ENCODE data around the gene SUSD1. TPM values are rescaled to one million over a fixed set of nuclear protein-coding genes. Genes with fewer than 3 reads are reported as not detected.
A peak's percentile ranks its signal among the peaks of the same experiment; 100 is the strongest.

SUSD1 gene
- total RNA-seq, 1 experiment from 2014 or later, result 5.5 TPM

DNA sequence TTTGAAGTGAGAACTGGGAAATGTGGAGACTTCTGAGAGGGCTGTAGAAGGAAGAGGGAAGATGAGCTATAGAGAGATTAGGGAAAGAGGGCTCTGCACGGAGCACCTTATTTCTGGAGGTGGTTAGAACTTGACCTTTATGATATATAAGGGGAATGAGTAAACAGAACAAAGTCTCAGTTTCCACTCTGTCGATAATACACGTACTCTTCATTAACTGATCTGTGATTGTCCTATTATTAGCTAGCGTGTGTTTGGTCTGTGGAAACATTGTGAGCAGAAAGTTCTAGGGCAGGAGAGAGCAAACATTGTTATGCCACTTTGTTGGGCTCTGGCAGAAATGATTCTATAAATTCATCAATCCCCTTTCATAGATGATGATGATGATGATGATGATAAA lies 159.9 kb downstream of the SUSD1 start:
- DNase-seq (ENCODE audit: low read depth), result no peak

DNA sequence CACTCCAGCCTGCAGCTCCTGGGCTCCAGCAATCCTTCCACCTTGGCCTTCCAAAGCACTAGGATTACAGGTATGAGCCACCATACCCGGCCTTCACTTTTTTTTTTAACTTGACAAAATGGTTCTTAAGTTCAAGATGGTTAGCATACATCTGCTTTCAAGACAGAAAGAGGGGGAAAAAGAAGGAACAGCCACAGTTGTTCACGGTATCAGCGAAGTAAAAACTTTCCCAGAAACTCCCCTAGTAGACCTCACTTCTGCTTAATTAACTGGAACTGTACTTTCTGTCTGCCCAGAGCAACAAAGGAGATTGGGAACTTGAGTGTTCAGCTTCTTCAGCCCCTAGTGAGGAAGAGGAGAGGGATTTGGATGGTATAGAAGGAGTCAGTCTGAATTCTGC lies 161.8 kb downstream of the SUSD1 start:
- DNase-seq (ENCODE audit: low read depth), result no peak

DNA sequence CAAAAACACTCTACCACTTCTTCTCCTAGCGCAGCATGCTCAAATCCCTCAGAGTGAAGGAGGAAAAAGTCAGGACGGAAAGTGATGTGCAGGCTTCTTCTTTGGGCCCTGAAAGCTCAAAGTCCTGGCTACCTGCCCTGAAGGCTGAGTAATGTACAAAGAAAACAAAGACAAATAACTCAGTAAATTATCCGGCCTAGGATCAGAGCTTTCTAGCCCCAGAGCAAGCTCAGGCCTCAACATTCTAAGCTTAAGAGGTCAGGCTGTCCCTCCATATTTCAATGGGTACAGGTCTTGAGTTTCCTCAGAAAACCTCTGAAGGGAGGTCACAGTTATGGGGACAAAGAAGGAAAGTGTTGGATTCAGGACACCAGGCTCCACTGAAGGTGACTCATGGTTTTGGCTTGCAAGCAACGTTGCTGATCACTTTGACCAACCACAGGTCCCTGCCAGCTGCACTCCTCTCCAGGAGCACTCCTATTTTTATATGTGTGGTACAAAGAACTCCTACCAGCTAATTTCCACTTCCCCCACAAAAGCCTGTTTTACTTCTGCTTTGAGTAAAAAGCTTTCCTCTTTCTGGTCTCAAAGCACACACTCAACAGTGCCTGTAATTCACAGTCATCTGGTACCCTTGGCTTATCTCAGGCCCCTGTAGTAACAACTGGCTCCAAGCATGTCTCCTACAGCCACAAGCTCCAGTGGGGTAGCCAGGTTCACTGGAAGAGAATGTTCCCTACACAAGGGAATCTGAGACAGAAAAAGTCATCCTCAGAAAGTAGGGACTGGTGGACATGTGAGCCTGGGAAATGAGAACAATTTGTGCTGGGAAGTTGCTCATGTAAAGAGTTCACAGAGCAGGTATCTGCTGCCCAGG lies 162.8 kb downstream of the SUSD1 start:
- DNase-seq (ENCODE audit: low read depth), result peak; percentile 98

DNA sequence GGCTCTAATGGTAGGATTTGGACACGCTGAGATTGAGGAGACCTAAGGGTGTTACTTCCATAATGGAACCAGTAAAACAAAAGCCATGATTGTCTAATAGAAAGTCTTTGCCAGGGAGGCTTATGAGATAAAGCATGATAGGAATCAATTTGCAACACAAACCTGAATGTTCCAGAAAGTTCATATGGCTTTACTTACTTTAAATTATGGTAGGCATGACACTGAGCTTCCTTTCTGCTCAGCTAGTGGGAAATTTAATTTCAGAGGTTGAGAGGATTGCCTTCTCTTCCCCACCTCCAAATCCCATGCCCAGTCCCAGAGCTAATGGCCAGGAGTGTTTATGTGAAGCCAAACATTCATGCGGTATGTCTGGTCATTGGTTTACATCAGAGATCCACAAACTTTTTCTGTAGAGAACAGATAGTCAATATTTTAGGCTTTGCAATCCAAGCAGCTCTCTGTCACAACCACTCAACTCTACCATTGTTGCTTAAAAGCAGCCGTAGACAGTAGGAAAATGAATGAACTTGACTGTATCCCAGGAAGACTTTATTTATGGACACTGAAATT lies 164.0 kb downstream of the SUSD1 start:
- DNase-seq (ENCODE audit: low read depth), result no peak

DNA sequence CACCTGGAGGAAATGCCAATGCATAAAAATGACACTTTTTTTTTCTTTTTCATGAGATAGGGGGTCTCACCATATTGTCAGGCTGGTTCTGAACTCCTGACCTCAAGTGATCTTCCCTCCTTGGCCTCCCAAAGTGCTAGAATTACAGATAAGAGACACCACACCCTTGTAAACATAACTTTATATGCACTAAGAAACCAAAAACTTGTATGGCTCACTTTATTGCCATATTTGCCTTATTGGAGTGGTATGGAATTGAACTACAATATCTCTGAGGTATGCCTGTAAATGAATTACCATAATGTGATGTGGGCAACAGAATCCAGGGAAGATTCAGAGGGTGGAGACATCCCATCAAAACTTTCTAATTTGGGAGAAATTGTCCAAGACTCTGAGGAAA lies 164.6 kb downstream of the SUSD1 start:
- no peak for DNase-seq (ENCODE audit: low read depth)

DNA sequence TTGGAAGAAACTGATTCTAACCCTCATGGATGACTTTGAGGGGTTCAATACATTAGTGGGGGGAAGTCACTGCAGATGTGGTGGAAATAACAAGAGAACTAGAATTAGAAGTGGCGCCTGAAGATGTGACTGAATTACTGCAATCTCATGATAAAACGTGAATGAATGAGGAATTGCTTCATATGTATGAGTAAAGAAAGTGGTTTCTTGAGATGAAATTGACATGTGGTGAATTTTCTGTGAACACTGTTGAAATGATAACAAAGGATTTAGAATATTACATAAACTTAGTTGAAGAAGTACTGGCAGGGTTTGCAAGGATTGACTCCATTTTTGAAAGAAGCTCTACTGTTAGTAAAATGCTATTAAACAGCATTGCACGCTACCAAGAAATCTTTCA lies 165.4 kb downstream of the SUSD1 start:
- DNase-seq (ENCODE audit: low read depth), result peak; percentile 65

GRCh38 chr9:112007575-112008240 lies 167.4 kb downstream of the SUSD1 start:
- DNase-seq (ENCODE audit: low read depth), result peak; percentile 23

GRCh38 chr9:112006361-112007020 lies 168.6 kb downstream of the SUSD1 start:
- no peak for DNase-seq (ENCODE audit: low read depth)

- no peak for DNase-seq (ENCODE audit: low read depth)
These were observed 169.2 kb downstream of the SUSD1 start for GRCh38 chr9:112005939-112006338.

GRCh38 chr9:112003538-112003937 lies 171.6 kb downstream of the SUSD1 start:
- DNase-seq (ENCODE audit: low read depth), result no peak

DNA sequence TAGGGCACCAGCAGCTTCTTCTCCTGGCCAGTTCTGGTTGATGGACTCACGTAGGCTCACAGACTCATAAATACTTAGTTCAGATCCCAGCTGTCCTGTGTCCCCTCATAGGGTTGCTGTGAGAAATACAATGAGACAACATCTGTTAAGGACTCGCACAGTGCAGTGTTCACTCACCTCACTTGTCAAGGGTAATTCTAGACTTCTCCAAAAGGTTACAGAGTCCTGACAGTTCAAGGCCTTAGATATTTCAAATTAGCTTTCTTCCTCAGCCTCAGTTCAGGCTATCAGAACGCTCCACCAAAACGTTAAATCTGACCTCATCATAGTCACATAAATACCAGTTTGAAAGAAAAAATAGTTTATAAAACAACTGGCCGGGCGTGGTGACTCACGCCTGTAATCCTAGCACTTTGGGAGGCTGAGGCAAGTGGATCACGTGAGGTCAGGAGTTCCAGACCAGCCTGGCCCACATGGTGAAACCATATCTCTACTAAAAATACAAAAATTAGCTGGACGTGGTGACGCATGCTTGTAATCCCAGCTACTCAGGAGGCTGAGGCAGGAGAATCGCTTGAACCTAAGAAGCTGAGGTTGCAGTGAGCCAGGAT lies 172.1 kb downstream of the SUSD1 start:
- peak; percentile 89 for DNase-seq (ENCODE audit: low read depth)

DNA sequence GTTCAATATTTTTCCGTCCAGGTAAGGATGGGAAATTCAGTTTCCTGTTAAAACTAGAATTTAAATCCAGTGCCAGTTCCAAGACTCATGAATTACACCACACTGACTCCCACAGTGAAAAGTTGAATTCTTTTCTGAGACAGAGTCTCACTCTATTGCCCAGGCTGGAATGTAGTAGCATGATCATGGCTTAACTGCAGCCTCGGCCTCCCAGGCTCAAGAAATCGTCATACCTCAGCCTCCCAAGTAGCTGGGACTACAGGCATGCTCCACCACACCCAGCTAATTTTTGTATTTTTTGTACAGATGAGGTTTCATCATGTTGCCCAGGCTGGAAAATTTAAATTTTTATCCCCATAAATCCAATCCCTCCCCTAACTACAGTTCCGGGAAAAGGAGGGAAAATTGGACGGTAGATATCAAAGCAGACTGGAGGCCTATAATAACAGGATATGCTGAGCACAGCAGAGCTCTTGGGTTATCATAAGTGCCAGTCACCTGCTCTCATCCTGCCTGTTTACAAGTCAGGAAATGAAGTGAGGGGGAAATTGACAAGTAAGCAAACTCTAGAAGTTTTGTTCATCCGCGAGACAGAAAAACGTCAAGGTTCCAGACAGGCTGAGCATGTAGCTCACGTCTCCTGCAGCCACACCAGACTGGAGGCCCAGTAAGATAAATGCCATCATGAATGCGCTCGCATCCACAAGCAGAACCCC lies 172.8 kb downstream of the SUSD1 start:
- no peak for DNase-seq (ENCODE audit: low read depth)

- no peak for DNase-seq (ENCODE audit: low read depth)
These were observed 174.4 kb downstream of the SUSD1 start for GRCh38 chr9:112000743-112001142.

GRCh38 chr9:111999319-111999718 lies 175.8 kb downstream of the SUSD1 start:
- DNase-seq (ENCODE audit: low read depth), result no peak

- DNase-seq (ENCODE audit: low read depth), result no peak
These were observed 177.3 kb downstream of the SUSD1 start for GRCh38 chr9:111997831-111998230.

GRCh38 chr9:111994831-111995458 lies 180.2 kb downstream of the SUSD1 start:
- no peak for DNase-seq (ENCODE audit: low read depth)

- DNase-seq (ENCODE audit: low read depth), result no peak
These were observed 181.8 kb downstream of the SUSD1 start for GRCh38 chr9:111993319-111993718.

DNA sequence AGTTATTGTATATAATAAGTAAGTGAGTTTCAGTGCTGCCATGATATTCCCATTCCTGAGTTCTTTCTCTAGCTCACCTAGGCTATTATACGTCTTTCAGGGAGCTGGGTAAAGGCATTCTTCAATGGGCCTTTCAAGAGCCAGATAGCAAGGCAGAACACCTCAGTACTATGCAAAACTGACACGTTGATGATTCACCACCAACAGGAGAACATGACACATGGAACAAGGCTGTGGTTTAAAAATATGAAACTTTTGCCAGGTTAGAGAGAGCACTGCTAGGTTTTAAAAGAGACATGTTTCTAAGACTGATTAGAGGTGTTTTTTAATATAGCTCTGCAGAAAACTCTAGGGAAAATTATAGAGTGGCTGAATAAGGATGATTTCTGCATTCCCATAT lies 182.6 kb downstream of the SUSD1 start:
- DNase-seq (ENCODE audit: low read depth), result peak; percentile 74

DNA sequence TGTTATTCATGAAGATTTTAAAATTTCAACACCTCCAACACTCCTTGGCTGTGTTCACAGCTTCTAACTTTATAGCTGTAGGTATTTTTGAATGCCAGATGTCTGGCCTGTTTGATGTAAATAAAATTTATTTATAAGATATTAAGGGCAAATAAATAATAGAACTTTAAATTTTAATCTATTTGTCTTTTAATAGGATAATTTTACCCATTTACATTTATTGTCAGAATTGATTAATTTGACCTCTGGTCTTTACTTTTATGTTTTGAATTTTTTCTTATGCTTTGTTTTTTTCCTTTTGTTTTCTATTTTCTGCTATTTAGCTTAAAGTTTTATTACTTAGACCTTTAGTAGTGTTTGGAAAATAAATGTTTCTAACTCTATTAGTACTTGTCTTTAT lies 183.9 kb downstream of the SUSD1 start:
- DNase-seq (ENCODE audit: low read depth), result no peak
